GM18907 (cell line): ENCODE measurements around the gene FILIP1L.
A peak's percentile ranks its signal among the peaks of the same experiment; 100 is the strongest.

Source experiments
- ATAC-seq: cut with Tn5 transposase; IDR thresholded peaks from one replicate; pipeline ENCODE4 v1.9.1; 2021; ENCODE audit warnings: mild to moderate bottlenecking, moderate library complexity; ENCODE audit not compliant: unreplicated experiment

Gene FILIP1L

GRCh38 chr3:100019719-100020118, 94.6 kb downstream of the FILIP1L start:
- no peak for ATAC-seq

DNA sequence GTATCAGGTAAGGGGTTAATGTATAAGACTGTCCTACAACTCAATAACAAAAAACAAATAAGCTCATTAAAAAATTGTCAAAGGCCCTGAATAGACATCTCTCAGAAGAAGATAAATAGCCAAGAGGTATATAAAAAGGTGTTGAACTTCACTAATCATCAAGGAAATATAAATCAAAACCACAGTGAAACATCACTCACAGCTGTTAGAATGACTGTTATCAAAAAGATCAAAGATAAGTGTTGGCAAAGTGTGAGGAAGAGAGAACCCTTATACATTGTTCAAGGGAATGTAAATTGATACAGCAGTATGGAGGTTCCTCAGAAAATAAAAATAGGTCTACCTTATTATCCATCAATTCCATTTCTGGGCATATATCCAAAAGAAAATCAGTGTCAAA, 95.5 kb downstream of the FILIP1L start:
- ATAC-seq = no peak

- no peak for ATAC-seq
These were observed 104.2 kb downstream of the FILIP1L start for GRCh38 chr3:100010087-100010417.

- no peak for ATAC-seq
These were observed 104.8 kb downstream of the FILIP1L start for GRCh38 chr3:100009276-100010086.

- ATAC-seq = no peak
These were observed 106.1 kb downstream of the FILIP1L start for GRCh38 chr3:100008081-100008698.

DNA sequence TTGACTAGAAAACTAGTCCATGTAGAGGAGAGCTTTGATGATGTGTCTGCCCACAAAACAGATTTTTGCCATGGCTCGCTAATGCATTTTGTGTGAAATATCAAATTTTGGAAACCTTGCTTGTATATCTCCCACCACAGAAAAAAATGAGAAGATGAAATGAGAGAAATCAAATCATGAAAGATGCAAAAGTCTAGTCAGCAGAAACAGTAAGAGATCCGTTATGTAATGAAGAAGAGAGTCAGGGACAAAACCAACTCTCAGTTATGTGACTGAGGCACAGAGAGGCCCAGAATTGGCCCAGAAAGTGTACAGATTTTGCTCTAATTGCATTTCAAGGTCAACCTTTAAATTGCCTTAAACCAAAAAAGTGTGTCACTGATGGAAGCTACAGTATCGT, 107.0 kb downstream of the FILIP1L start:
- ATAC-seq = no peak

DNA sequence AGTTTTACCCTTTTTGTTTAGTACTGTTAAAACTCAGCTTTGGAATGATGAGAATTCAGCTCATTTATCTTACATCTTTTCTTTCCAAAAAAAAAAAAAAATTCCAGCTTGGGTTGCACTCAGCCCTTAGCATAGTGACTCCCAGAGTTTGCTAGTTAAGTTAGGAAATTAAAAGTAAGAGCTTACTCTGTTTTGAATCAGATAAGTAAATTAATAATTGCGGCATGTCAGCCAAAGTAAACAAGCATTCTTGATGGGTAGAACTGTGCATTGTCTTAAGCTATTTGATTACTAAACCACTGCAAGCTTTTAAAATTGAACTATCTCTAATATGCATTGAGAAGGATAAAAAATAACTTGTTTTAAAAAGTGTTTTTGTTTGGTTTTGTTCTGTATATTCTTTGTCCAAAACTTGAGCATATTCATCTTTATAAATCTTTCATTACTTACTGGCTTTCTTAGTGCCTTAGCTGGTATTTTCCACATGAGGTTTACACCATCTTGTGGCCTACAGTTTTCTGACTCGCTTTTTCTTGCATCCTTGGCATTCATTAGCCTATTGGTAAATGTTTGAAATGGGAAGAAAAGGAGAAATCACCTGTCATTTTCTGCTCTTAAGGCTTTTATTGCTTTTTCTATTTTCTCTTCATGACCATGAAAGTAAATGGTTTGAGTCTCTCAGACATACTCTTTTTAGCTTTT, 107.6 kb downstream of the FILIP1L start:
- ATAC-seq = no peak

DNA sequence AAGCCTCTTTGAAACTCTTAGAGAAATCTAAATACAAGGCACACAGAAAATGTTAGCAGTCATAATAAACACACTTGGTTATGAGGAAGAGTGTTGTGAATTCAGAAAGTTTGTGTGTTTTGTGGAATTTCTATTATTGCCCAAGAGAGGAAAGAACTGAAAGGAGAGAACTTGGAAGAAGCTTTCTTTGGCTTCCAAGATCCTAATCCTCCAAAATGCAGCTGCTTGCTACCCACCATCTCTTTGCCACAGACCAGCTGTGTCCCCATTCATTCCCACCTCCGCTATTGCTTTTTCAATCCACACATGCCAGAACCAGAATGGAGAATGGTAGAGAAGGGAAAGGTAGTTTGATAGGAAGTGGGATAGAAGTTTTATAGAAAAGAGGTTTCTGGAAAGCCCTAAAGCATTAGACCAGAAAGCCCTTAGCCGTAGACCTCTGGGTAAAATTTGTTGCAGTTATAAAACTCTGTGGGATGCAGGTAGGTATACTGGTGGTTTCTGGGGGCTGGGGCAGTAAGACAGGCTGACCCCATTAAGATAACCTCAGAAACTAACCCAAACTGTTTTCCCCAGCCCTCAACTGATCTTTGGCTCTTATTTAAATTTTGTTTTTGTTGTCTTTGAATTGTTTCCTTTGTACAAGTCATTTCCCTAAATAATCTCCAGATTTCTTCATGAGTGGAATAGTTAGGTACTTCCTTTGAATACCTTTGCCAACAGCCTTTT, 108.5 kb downstream of the FILIP1L start:
- ATAC-seq = no peak

DNA sequence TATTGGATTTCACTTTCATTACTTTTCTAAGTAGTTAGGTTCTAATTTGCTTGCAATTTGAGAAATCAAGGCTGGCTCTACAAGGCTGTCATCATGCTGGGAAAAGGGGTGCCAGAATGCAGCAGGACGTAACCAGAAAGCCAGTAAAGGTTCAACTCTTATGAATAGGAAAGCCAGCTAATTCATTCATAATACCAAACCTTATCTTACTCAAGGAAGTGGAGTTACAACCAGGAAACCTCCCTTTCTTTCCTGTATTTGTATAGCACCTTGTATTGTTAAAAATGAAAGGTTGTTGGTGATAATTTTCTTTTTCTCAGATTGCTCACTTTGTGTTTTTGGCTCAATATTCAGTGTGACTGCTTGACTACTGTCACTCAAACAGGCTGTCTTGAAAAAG, 109.4 kb downstream of the FILIP1L start:
- no peak for ATAC-seq

GRCh38 chr3:100003609-100004503, 110.4 kb downstream of the FILIP1L start:
- ATAC-seq = peak; percentile 62

DNA sequence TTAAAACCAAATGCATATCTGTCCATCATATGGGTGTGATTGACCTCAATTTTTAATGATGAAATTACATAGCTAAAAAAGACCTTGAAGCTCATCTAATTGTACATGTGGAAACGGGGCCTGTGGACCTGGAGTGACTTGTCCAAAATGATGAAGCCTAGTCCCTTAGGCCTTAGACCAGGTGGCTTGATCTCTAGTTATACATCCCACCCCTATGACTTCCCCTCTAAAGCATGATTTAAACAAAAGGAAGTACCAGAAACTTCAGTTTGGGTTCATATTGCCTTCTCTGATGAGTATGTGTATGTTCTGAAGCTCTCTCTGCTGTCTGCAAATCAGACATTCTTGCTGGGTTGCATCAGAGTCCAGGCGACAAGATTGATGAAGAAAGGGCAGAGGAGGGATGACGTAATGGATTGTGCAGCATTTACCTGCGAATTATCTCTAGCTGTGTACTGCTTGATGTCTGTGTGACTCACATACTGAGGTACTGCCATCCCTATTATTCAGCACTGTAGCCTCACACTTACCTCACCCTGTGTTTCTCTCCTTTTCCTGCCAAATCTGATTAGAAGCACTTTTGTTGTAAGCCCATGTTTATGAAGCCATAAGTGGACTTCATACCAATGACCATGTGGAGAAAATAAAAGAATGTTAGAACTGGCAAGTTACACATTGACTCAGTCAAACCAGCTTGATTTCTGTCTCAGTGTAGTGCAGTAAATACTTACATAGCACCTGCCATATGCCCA, 111.5 kb downstream of the FILIP1L start:
- ATAC-seq = no peak

DNA sequence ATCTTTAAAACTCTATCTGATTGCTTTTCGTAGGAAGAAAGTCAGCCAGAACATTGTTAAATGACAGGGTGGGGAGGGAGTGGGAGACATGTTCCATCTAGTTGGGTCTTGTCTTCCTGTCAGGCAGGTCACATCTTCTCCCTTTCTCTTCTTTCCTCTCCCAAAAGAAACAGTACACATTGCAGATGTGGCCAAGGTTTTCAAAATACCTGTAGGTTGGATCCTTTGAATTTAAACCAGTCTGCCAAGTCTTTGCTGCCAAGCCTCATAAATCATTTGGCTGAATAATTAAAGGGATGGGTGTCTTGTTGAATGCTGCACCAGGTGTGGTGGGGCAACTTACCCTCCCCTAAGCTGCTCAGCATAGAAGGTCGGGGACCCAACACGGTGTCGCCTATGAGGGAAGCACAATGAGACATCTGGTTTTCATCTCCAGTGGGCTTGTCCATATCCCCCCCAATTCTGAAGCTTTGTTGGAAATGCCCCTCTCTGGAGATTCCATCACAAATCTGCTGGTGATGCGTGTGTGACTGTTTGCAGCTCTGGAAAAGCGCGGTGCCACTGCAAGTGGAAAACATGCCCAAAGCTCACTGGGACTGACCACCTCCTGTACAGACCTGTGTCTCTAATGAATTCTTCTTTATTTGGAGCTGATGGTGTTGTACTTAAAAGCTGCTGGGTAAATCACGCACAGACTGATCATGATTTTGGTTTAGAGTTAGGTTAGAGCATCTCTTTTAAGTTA, 112.6 kb downstream of the FILIP1L start:
- no peak for ATAC-seq

DNA sequence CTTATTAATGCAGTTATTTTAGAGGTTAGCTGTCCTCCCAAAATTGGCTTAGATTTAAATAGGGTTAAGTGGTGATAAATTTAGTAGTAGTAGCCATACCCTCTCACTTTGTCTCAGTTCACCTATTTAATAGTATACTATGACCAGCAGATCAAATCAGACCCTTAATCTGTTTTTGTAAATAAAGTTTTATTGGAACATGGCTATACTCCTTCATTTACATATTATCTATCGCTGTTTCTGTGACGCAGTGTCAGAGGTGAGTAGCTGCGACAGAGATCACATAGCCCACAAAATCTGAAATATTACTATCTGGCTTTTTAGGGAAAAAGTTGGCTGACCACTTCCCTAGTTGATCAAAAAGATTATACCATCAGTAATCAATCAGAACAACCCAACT, 113.2 kb downstream of the FILIP1L start:
- ATAC-seq = no peak

- no peak for ATAC-seq
These were observed 114.8 kb downstream of the FILIP1L start for GRCh38 chr3:99999536-99999935.

GRCh38 chr3:99997293-99997692, 117.0 kb downstream of the FILIP1L start:
- no peak for ATAC-seq

- no peak for ATAC-seq
These were observed 124.1 kb downstream of the FILIP1L start for GRCh38 chr3:99990179-99990578.

DNA sequence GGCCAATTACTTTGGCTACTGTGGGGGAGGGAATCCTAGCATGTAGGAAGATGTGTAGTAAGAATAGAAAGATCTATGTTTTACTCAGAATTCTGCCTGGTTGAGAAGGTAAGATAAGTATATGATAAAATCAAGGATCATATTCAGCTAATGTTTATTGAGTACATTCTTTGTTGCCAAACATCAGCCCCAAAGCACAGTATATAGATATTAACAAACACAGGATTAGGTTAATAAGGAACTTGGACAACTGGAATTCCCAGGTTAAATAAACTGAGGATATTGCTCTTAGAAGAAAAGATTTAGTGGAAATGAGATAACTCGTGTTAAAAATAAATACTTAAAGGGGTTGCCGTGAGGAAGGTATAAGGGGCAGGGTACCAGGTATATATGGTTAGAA, 129.6 kb downstream of the FILIP1L start:
- no peak for ATAC-seq

GRCh38 chr3:99984139-99984538, 130.2 kb downstream of the FILIP1L start:
- ATAC-seq = no peak

GRCh38 chr3:99982650-99983049, 131.7 kb downstream of the FILIP1L start:
- no peak for ATAC-seq
